ENCODE results near the gene PACRG.

GRCh38 chr6:163164175-163164900 is 436.6 kb downstream of the PACRG start:
- no peak for TF ChIP-seq TCF12 (IDR thresholded peaks at IDR 0.05; ENCODE audit: low read depth)
- no peak for TF ChIP-seq TAF1 (IDR thresholded peaks at IDR 0.05; ENCODE audit: low read depth)
- no peak for TF ChIP-seq TEAD4 (IDR thresholded peaks at IDR 0.05)

All from Ishikawa (cell line).